HepG2 (cell line): ENCODE results near the gene FTHL17. TPM values are rescaled to one million over a fixed set of nuclear protein-coding genes. Genes with fewer than 3 reads are reported as not detected.
A peak's percentile ranks its signal among the peaks of the same experiment; 100 is the strongest.

Experiments
- ATAC-seq: fragments of 200-7000 bp; cut with Tn5 transposase; 3 replicates; pipeline ENCODE4 v1.9.1; 2020; ENCODE audit warnings: mild to moderate bottlenecking, moderate library complexity
- BruUV-seq: library from RNA; stranded (reverse); fragments of 400-500 nt; replicated peaks from 2 replicates; lab custom pipeline; 2021; lab: Mats Ljungman, UMichigan
- CTCF ChIA-PET: fragments of 300-600 bp; formaldehyde crosslinking; extraction: SDS; loops from one replicate; lab custom pipeline; 2021; ENCODE audit warnings: low total read pairs, inconsistent platforms, low intra/inter-chr PET ratio; lab: Yijun Ruan, JAX
- POLR2A ChIA-PET: fragments of 350-600 bp; sonication (Branson Sonifier 250); formaldehyde crosslinking; loops from one replicate; lab custom pipeline; 2020; ENCODE audit warnings: antibody characterized with exemption, inconsistent platforms; lab: Yijun Ruan, JAX
- DNase-seq: peaks from one replicate; pipeline ENCODE4 v3.0.0-alpha.2; 2015; ENCODE audit warnings: low spot score
- FAIRE-seq: peaks from 3 replicates; lab custom pipeline; 2011; peaks lifted over from hg19 to GRCh38; lab: Jason Lieb, UNC
- H2AFZ ChIP-seq: one replicate; pipeline ENCODE4 v1.6.1; 2011; ENCODE audit warnings: low read length, inconsistent platforms
- H3K27ac ChIP-seq: fragments of 300-600 bp; 3 replicates; pipeline ENCODE4 v1.8.0; 2011; ENCODE audit warnings: mixed run types, mild to moderate bottlenecking, mixed read lengths, low read length, inconsistent platforms; ENCODE audit not compliant: insufficient read depth; ENCODE audit errors: extremely low read length
- H3K27me3 ChIP-seq, 2 experiments: fragments of 200-600 bp in 1 of 2; 2 replicates in 1 of 2; 3 replicates in 1 of 2; pipeline versions ENCODE4 v1.6.0 to v1.8.0; 2011; ENCODE audit warnings: low read length in 2 of 2, mild to moderate bottlenecking in 2 of 2, moderate library complexity in 2 of 2, inconsistent platforms in 1 of 2; ENCODE audit not compliant: insufficient read depth in 2 of 2, control insufficient read depth in 1 of 2
- H3K36me3 ChIP-seq, 2 experiments: fragments of 200-600 bp in 1 of 2; replicated peaks in 1 of 2; 2 replicates in 1 of 2; 3 replicates in 1 of 2; pipeline versions ENCODE4 v1.5.1 to v1.8.0; 2011; ENCODE audit warnings: low read length in 2 of 2, inconsistent platforms in 1 of 2; ENCODE audit not compliant: insufficient read depth in 2 of 2, control insufficient read depth in 1 of 2
- H3K4me1 ChIP-seq: 2 replicates; pipeline ENCODE4 v1.5.1; 2012; ENCODE audit warnings: low read length, inconsistent platforms; ENCODE audit not compliant: insufficient read depth
- H3K4me2 ChIP-seq: 2 replicates; pipeline ENCODE4 v1.6.0; 2011; ENCODE audit warnings: low read depth, low read length, inconsistent platforms
- H3K4me3 ChIP-seq, 3 experiments: fragments of 200-600 bp in 1 of 3; sonication (generic), shearing (Covaris generic) in 1 of 3; replicated peaks in 1 of 3; 2 replicates each; pipeline ENCODE4 v1.5.1; 2011 to 2016; ENCODE audit warnings: low read length in 3 of 3, inconsistent platforms in 2 of 3, low read depth in 2 of 3, mild to moderate bottlenecking in 2 of 3, control low read depth in 1 of 3, mixed read lengths in 1 of 3; ENCODE audit not compliant: insufficient read depth in 1 of 3
- H3K79me2 ChIP-seq: one replicate; pipeline ENCODE4 v1.6.1; 2011; ENCODE audit warnings: low read length, inconsistent platforms; ENCODE audit not compliant: insufficient read depth
- H3K9ac ChIP-seq: 2 replicates; pipeline ENCODE4 v1.6.0; 2011; ENCODE audit warnings: mild to moderate bottlenecking, low read depth, low read length, inconsistent platforms; ENCODE audit not compliant: insufficient read depth
- H3K9me3 ChIP-seq: 2 replicates; pipeline ENCODE4 v1.5.1; 2012; ENCODE audit warnings: mild to moderate bottlenecking, low read length
- H4K20me1 ChIP-seq: 2 replicates; pipeline ENCODE4 v1.6.0; 2011; ENCODE audit warnings: inconsistent platforms, mild to moderate bottlenecking, low read length, moderate library complexity; ENCODE audit not compliant: insufficient read depth
- MAF1 ChIP-seq: sonication (generic); formaldehyde crosslinking; IDR thresholded peaks from 2 replicates; pipeline ENCODE4 v1.5.0; 2020; ENCODE audit warnings: missing genetic modification reagents, borderline replicate concordance
- SMC3 ChIP-seq: IDR thresholded peaks from 2 replicates; pipeline ENCODE4 v1.6.1; 2011; ENCODE audit warnings: low read length, improper control_type of control experiment
- STAG1 ChIP-seq: sonication (generic); formaldehyde crosslinking; IDR thresholded peaks from 2 replicates; pipeline ENCODE4 v1.4.0; 2020; ENCODE audit warnings: missing genetic modification reagents
- XRCC5 ChIP-seq: fragments of 200-400 bp; formaldehyde crosslinking; optimal IDR thresholded peaks from 2 replicates; pipeline ENCODE3; 2017; ENCODE audit warnings: mild to moderate bottlenecking, low read length
- ZNF883 ChIP-seq: sonication (generic); formaldehyde crosslinking; IDR thresholded peaks from 2 replicates; pipeline ENCODE4 v1.5.1; 2020; ENCODE audit warnings: mild to moderate bottlenecking, missing genetic modification reagents; ENCODE audit errors: not compliant biosample characterization
- WGBS: methylation state at CpG from one replicate; pipeline ENCODE4 v1.1.6; 2017; ENCODE audit warnings: low lambda C conversion rate; 5-methylcytosine and 5-hydroxymethylcytosine counted together
- in situ Hi-C: cut with HindIII; loops from 2 replicates; pipeline ENCODE4 v1.10.0; 2017; ENCODE audit warnings: low pct_unique_long_range_greater_than_20kb; ENCODE audit not compliant: extremely low pct_ligation_motif_present
- intact Hi-C: fragments of 100-400 bp; cut with micrococcal nuclease; formaldehyde crosslinking; loops from one replicate; pipeline ENCODE4 v1.10.0; 2022; ENCODE audit not compliant: unreplicated experiment
- polyA plus RNA-seq, 8 experiments: library from polyadenylated mRNA; depleted of rRNA in 3 of 8; stranded (reverse) in 7 of 8; unstranded in 1 of 8; fragments of >200 nt; fragmentation: Illumina TruSeq in 4 of 8; extraction: Trizol in 4 of 8; gene quantifications; 2 replicates each; pipeline versions ENCODE4 v1.2.1 to v1.2.3, GENCODE V29; 2011 to 2016; ENCODE audit warnings: low read depth in 4 of 8, missing spikeins in 1 of 8, mixed read lengths in 1 of 8; ENCODE audit not compliant: insufficient read depth in 1 of 8
- total RNA-seq, 5 experiments: library from RNA; depleted of rRNA; stranded (reverse); fragments of >200 nt; fragmentation: Illumina TruSeq; extraction: Trizol; gene quantifications; 2 replicates each; pipeline ENCODE4 v1.2.3, GENCODE V29; 2016; ENCODE audit warnings: low read depth in 1 of 5
- TF ChIP-seq, protein P1 (sequence below): sonication (generic); formaldehyde crosslinking; IDR thresholded peaks from 2 replicates; pipeline ENCODE4 v1.4.0; 2020; ENCODE audit warnings: missing genetic modification reagents, mild to moderate bottlenecking, borderline replicate concordance
- TF ChIP-seq, protein P2 (sequence below): sonication (generic); formaldehyde crosslinking; IDR thresholded peaks from 2 replicates; pipeline ENCODE4 v1.5.0; 2020; ENCODE audit warnings: mild to moderate bottlenecking, missing genetic modification reagents, moderate library complexity
- TF ChIP-seq, protein P3 (sequence below): sonication (generic); formaldehyde crosslinking; IDR thresholded peaks from 2 replicates; pipeline ENCODE4; 2020; ENCODE audit warnings: missing genetic modification reagents, mild to moderate bottlenecking, borderline replicate concordance

Gene FTHL17
- total and polyA plus RNA-seq, 2 of the 13 experiments (the other 11 are each of a cell fraction or from before 2014, with no cell fraction given) = not detected

DNA sequence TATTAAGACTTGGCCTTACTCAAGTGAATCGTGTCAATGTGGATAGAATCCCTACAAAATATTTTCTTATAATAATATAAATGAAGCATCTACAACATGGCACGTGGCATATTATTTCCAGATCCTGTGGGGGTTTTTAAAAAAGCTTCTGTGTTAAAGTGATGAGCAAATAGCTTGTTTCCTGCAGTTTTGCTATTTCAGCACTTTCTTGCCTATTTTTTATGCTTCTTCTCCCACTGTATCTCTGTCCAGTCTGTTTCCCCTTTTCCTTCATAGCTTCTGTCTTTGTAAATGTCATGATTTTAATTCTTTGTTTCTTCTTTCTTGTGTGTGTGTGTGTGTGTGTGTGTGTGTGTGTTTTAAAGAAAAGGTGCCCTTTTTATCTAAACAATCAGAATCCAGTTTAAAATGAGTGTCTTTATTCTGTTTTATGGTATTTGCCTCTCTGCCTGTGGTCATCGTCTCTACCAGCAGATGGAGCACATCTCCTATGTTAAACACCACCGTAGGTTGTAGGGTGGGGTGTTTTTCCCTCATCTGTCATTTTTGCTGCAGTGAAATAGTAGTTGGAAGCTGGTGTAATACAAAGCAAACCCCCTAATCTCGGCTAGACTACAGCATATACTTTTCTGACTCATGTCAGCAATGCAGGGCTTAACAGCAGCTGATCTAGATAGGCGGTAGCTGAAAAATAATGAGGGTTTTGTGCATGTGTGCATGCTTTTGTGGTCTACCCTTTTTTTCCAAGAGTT is 33.1 kb downstream of the FTHL17 start (continued):
- TF ChIP-seq, protein P1, sequence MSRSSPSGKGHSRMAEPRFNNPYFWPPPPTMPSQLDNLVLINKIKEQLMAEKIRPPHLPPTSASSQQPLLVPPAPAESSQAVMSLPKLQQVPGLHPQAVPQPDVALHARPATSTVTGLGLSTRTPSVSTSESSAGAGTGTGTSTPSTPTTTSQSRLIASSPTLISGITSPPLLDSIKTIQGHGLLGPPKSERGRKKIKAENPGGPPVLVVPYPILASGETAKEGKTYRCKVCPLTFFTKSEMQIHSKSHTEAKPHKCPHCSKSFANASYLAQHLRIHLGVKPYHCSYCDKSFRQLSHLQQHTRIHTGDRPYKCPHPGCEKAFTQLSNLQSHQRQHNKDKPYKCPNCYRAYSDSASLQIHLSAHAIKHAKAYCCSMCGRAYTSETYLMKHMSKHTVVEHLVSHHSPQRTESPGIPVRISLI (CRISPR knock-in tag) = no peak
- TF ChIP-seq STAG1 (CRISPR knock-in tag) = peak; percentile 73
- TF ChIP-seq, all 625 proteins: peak for 6

DNA sequence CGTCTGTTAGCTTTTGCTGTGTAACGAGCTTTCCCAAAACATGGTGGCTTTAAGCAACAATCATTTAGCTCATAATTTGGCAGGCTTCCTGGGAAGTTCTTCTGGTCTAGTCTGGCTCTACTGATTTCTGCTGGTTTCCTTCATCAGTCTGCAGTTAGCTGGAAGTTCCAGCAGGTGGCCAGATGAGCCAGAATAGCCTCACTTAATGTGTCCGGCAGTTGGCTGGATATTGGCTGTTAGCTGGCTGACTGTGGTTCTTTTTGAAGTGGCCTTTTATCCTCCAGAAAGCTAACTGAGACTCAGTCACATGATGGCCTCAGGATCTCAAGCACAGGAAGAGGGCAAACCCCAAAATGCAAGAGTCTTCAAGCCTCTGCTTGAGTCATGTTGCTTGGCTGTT is 34.9 kb downstream of the FTHL17 start:
- no TSS peak for BruUV-seq
- FAIRE-seq (peak; percentile 97), DNase-seq (peak; percentile 42), ATAC-seq (peak; percentile 93)
- intact Hi-C loops = loop anchor here (1.0 to 5.0 kb wide), 3 partner anchors 65 to 388 kb away; no protein-coding TSS in a partner anchor
- Histone ChIP-seq H4K20me1 (no peaks in the 10 kb centered on the region), H3K4me2 (no peak overlapping the region), H3K36me3 (no peaks in the 10 kb centered on the region), H3K79me2 (no peaks in the 10 kb centered on the region), H3K9me3 (no peaks in the 10 kb centered on the region), H2AFZ (no peak overlapping the region), H3K27ac (no peak overlapping the region), H3K4me3 (no peak overlapping the region), H3K27me3 (no peaks in the 10 kb centered on the region), H3K9ac (no peak overlapping the region), H3K4me1 (no peaks in the 10 kb centered on the region)
- ChIA-PET CTCF (interaction anchor here (1.2 to 1.8 kb wide), 2 partner anchors 65 to 256 kb away, joined by 3 to 7 read pairs; no protein-coding TSS in a partner anchor), POLR2A (no interaction called here)
- TF ChIP-seq XRCC5 (peak; percentile 35), STAG1 (CRISPR knock-in tag) (peak; percentile 55), MAF1 (no peak), ZNF883 (CRISPR knock-in tag) (no peak), SMC3 (peak; percentile 74; the same call in 1 of the 2 replicates)
- TF ChIP-seq, protein P2, sequence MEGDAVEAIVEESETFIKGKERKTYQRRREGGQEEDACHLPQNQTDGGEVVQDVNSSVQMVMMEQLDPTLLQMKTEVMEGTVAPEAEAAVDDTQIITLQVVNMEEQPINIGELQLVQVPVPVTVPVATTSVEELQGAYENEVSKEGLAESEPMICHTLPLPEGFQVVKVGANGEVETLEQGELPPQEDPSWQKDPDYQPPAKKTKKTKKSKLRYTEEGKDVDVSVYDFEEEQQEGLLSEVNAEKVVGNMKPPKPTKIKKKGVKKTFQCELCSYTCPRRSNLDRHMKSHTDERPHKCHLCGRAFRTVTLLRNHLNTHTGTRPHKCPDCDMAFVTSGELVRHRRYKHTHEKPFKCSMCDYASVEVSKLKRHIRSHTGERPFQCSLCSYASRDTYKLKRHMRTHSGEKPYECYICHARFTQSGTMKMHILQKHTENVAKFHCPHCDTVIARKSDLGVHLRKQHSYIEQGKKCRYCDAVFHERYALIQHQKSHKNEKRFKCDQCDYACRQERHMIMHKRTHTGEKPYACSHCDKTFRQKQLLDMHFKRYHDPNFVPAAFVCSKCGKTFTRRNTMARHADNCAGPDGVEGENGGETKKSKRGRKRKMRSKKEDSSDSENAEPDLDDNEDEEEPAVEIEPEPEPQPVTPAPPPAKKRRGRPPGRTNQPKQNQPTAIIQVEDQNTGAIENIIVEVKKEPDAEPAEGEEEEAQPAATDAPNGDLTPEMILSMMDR (CRISPR knock-in tag) = peak; percentile 70
- TF ChIP-seq, protein P3, sequence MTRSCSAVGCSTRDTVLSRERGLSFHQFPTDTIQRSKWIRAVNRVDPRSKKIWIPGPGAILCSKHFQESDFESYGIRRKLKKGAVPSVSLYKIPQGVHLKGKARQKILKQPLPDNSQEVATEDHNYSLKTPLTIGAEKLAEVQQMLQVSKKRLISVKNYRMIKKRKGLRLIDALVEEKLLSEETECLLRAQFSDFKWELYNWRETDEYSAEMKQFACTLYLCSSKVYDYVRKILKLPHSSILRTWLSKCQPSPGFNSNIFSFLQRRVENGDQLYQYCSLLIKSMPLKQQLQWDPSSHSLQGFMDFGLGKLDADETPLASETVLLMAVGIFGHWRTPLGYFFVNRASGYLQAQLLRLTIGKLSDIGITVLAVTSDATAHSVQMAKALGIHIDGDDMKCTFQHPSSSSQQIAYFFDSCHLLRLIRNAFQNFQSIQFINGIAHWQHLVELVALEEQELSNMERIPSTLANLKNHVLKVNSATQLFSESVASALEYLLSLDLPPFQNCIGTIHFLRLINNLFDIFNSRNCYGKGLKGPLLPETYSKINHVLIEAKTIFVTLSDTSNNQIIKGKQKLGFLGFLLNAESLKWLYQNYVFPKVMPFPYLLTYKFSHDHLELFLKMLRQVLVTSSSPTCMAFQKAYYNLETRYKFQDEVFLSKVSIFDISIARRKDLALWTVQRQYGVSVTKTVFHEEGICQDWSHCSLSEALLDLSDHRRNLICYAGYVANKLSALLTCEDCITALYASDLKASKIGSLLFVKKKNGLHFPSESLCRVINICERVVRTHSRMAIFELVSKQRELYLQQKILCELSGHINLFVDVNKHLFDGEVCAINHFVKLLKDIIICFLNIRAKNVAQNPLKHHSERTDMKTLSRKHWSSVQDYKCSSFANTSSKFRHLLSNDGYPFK (CRISPR knock-in tag) = no peak
- 0% methylated on average over 2 of the region's 3 CpGs for WGBS
- in situ Hi-C loops = loop anchor here (5.0 to 10.0 kb wide), 2 partner anchors 258 to 620 kb away; no protein-coding TSS in a partner anchor
